Endothelial cell of coronary artery (primary cell): ENCODE data around the gene CDS2. TPM values are rescaled to one million over a fixed set of nuclear protein-coding genes. Genes with fewer than 3 reads are reported as not detected.

Experiments
- total RNA-seq: library from RNA; depleted of rRNA; stranded (reverse); fragments of >200 nt; gene quantifications from 2 replicates; pipeline ENCODE4 v1.2.3, GENCODE V29; 2014

CDS2 gene
- 26.6 and 32.6 TPM in 2 replicates for total RNA-seq

GRCh38 chr20:5126512-5127203, at the start of gene CDS2:
Gene CDS2 (plus strand): TSS chr20:5127008. CDS start chr20:5127093, 85 bp downstream.

GRCh38 chr20:5119435-5120184, 7.2 kb upstream of the CDS2 start, which contains the start of gene PCNA:
Gene PCNA (minus strand): TSS chr20:5119958. CDS start chr20:5119798, 160 bp downstream.

Other genes starting within 250 kb of the CDS2 start
- gene SLC23A2, start 125.5 kb upstream of the CDS2 start, total RNA-seq, result 11.3 and 14.0 TPM in 2 replicates
- gene TMEM230, start 13.9 kb upstream of the CDS2 start, total RNA-seq, result 52.1 and 52.8 TPM in 2 replicates
- gene PCNA, start 7.0 kb upstream of the CDS2 start, total RNA-seq, result 99.6 and 203 TPM in 2 replicates
- gene PROKR2, start 189.9 kb downstream of the CDS2 start, total RNA-seq, result not detected in 2 replicates